Caco-2 (cell line): ENCODE data around the gene ZNF583. TPM values are rescaled to one million over a fixed set of nuclear protein-coding genes. Genes with fewer than 3 reads are reported as not detected.

Source experiments
- BruUV-seq: library from RNA; stranded (reverse); fragments of 400-500 nt; replicated peaks from 2 replicates; lab custom pipeline; 2021; lab: Mats Ljungman, UMichigan
- CTCF ChIA-PET: fragments of 300-600 bp; sonication (Branson Sonifier 250); formaldehyde crosslinking; loops from one replicate; lab custom pipeline; 2022; ENCODE audit warnings: antibody characterized with exemption; lab: Charles Lee
- POLR2A ChIA-PET: fragments of 300-600 bp; sonication (Branson Sonifier 250); formaldehyde crosslinking; loops from one replicate; lab custom pipeline; 2022; ENCODE audit warnings: antibody characterized with exemption; lab: Charles Lee
- DNase-seq, 2 experiments: peaks; one replicate each; pipeline versions ENCODE4 v3.0.0 to v3.0.0-alpha.2; 2020 to 2022
- H3K27me3 ChIP-seq: replicated peaks from 2 replicates; pipeline ENCODE4 v1.6.0; 2011; ENCODE audit warnings: low read length; ENCODE audit not compliant: control insufficient read depth, insufficient read depth
- H3K36me3 ChIP-seq: 2 replicates; pipeline ENCODE4 v1.5.1; 2011; ENCODE audit warnings: low read length; ENCODE audit not compliant: control insufficient read depth, insufficient read depth
- H3K4me1 ChIP-seq: fragments of 250-450 bp; sonication (Bioruptor Pico); 2 replicates; pipeline ENCODE4 v1.5.1; 2020; ENCODE audit warnings: mild to moderate bottlenecking
- H3K4me3 ChIP-seq: 2 replicates; pipeline ENCODE4 v1.5.1; 2011; ENCODE audit warnings: low read depth, mild to moderate bottlenecking, control low read depth, low read length
- H3K9me3 ChIP-seq: fragments of 250-450 bp; sonication (Bioruptor Pico); 2 replicates; pipeline ENCODE4 v1.5.1; 2020; ENCODE audit warnings: mild to moderate bottlenecking, moderate library complexity
- H3K27ac Mint-ChIP-seq: one replicate; pipeline ENCODE4 v1.8.0; 2022; ENCODE audit warnings: mixed read lengths; ENCODE audit not compliant: unreplicated experiment
- H3K27me3 Mint-ChIP-seq: one replicate; pipeline ENCODE4 v1.8.0; 2022; ENCODE audit warnings: mixed read lengths; ENCODE audit not compliant: insufficient read depth, unreplicated experiment
- H3K36me3 Mint-ChIP-seq: one replicate; pipeline ENCODE4 v1.8.0; 2022; ENCODE audit warnings: mild to moderate bottlenecking, mixed read lengths; ENCODE audit not compliant: insufficient read depth, unreplicated experiment
- H3K4me1 Mint-ChIP-seq: one replicate; pipeline ENCODE4 v1.8.0; 2022; ENCODE audit warnings: low read depth, mixed read lengths; ENCODE audit not compliant: unreplicated experiment
- H3K4me3 Mint-ChIP-seq: one replicate; pipeline ENCODE4 v1.8.0; 2022; ENCODE audit warnings: mild to moderate bottlenecking, moderate library complexity, mixed read lengths; ENCODE audit not compliant: unreplicated experiment
- H3K9me3 Mint-ChIP-seq: one replicate; pipeline ENCODE4 v1.8.0; 2022; ENCODE audit warnings: mixed read lengths; ENCODE audit not compliant: unreplicated experiment
- CTCF ChIP-seq, 2 experiments: fragments of 200-600 bp in 1 of 2; IDR thresholded peaks; 1 replicate in 1 of 2; 2 replicates in 1 of 2; pipeline versions ENCODE4 v1.5.1 to v1.8.0; 2011 to 2022; ENCODE audit warnings: antibody characterized with exemption in 1 of 2, control low read depth in 1 of 2, inconsistent platforms in 1 of 2, low read depth in 1 of 2, low read length in 1 of 2, mild to moderate bottlenecking in 1 of 2, moderate library complexity in 1 of 2; ENCODE audit not compliant: insufficient read depth in 1 of 2, severe bottlenecking in 1 of 2, unreplicated experiment in 1 of 2
- intact Hi-C: fragments of 100-400 bp; cut with micrococcal nuclease; formaldehyde crosslinking; loops from one replicate; pipeline ENCODE4 v1.10.0; 2022; ENCODE audit not compliant: unreplicated experiment
- total RNA-seq: library from RNA; stranded (reverse); gene quantifications from 2 replicates; pipeline ENCODE4 v1.2.3, GENCODE V29; 2022

The ZNF583 gene
- total RNA-seq, 1 experiment from 2014 or later: not detected

DNA sequence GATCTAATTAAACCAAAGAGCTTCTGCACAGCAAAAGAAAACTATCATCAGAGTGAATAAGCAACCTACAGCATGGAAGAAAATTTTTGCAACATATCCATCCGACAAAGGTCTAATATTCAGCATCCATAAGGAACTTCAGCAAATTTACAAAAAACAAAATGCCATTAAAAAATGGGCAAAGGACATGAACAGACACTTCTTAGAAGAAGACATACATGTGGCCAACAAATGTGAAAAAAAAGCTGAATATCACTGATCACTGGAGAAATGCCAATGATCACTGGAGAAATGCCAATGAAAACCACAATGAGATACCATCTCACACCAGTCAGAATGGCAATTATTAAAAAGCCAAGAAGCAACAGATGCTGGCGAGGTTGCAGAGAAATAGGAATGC lies 43.3 kb upstream of the ZNF583 start:
- Histone ChIP-seq H3K4me1 (peaks cover under 1% of the 10 kb centered on the region; the same call in 1 of the 2 replicates), H3K27me3 (no peaks in the 10 kb centered on the region), H3K36me3 (no peaks in the 10 kb centered on the region), H3K4me3 (no peak overlapping the region), H3K9me3 (peaks cover 11% of the 10 kb centered on the region; the same call in 1 of the 2 replicates)
- ChIA-PET POLR2A (no interaction called here), CTCF (no interaction called here)
- intact Hi-C loops: no loop called here
- Mint-ChIP-seq H3K4me1 (no peaks in the 10 kb centered on the region), H3K27me3 (no peaks in the 10 kb centered on the region), H3K4me3 (no peak overlapping the region), H3K27ac (no peak overlapping the region), H3K9me3 (peaks cover 66% of the 10 kb centered on the region), H3K36me3 (no peaks in the 10 kb centered on the region)
- no peak for TF ChIP-seq CTCF (IDR thresholded peaks at IDR 0.05; ENCODE audit: insufficient read depth in 1 of 2, low read depth in 1 of 2, low read length in 1 of 2, severe bottlenecking in 1 of 2, unreplicated experiment in 1 of 2)
- BruUV-seq: no TSS peak
- DNase-seq: no peak

DNA sequence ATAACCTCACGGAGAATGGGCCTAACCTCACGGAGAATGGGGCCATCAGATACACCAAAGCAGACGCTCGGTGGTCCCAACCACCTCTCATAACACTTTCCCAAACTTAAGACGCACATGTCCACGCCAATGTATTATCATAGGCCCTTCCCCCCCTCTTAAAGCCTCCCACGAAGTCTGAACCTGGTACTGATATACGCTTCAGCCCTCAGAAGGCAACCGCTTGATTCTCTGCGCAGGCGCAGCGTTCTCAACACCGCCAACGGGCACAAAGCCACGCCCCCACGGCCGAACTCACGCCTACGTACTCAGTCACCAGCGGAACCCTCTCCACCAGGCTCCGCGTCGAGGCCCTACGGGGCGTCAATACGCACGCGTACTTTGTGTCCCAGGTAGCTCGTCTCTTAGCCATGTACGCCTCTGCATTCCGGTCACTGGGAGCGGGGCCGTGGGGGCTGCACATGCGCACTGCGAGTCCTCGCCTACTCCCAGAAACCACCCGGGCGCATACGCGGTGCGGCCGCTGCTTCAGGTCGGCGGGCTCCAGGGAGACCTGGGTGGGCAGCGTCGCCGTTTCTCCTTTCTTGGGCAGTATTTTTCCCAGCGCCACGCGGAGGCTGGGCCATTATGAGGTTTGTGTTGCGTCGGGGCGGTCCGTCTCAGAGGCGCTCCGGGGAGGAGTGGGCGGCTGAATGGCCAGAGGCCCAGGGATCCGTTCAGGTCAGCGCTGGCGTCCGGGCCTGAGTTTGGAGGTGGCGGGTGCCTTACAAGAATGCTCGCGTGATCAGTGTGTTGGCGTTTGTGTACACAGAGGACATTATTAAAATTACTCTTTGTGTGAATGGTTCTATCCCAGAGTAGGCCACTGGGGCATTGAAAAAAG lies 36.1 kb upstream of the ZNF583 start:
- peaks cover 25% of the 10 kb centered on the region for H3K9me3 Mint-ChIP-seq
- DNase-seq: no peak
- intact Hi-C loops: no loop called here
- no peak for TF ChIP-seq CTCF (IDR thresholded peaks at IDR 0.05; ENCODE audit: insufficient read depth in 1 of 2, low read depth in 1 of 2, low read length in 1 of 2, severe bottlenecking in 1 of 2, unreplicated experiment in 1 of 2)
- no peaks in the 10 kb centered on the region for H3K27me3 Mint-ChIP-seq
- H3K36me3 ChIP-seq: no peaks in the 10 kb centered on the region
- H3K4me3 ChIP-seq: no peak overlapping the region
- no peak overlapping the region for H3K4me3 Mint-ChIP-seq
- no peaks in the 10 kb centered on the region for H3K36me3 Mint-ChIP-seq
- no peak overlapping the region for H3K27ac Mint-ChIP-seq
- ChIA-PET CTCF (no interaction called here), POLR2A (no interaction called here)
- no peaks in the 10 kb centered on the region for H3K4me1 Mint-ChIP-seq
- no TSS peak for BruUV-seq
- no peaks in the 10 kb centered on the region for H3K4me1 ChIP-seq
- H3K27me3 ChIP-seq: no peaks in the 10 kb centered on the region
- H3K9me3 ChIP-seq: peaks cover 18% of the 10 kb centered on the region

- H3K4me3 ChIP-seq: no peak overlapping the region
- H3K27me3 ChIP-seq: no peaks in the 10 kb centered on the region
- Mint-ChIP-seq H3K9me3 (peaks cover 32% of the 10 kb centered on the region), H3K4me3 (no peak overlapping the region), H3K36me3 (no peaks in the 10 kb centered on the region), H3K27me3 (no peaks in the 10 kb centered on the region), H3K4me1 (no peaks in the 10 kb centered on the region), H3K27ac (no peak overlapping the region)
- peaks cover 13% of the 10 kb centered on the region for H3K9me3 ChIP-seq
- no peaks in the 10 kb centered on the region for H3K4me1 ChIP-seq
- ChIA-PET POLR2A (no interaction called here), CTCF (no interaction called here)
- TF ChIP-seq CTCF (IDR thresholded peaks at IDR 0.05; ENCODE audit: insufficient read depth in 1 of 2, low read depth in 1 of 2, low read length in 1 of 2, severe bottlenecking in 1 of 2, unreplicated experiment in 1 of 2): no peak
- intact Hi-C loops: no loop called here
- no TSS peak for BruUV-seq
- DNase-seq: no peak
- no peaks in the 10 kb centered on the region for H3K36me3 ChIP-seq
Observed at GRCh38 chr19:56369886-56370676, 34.1 kb upstream of the ZNF583 start.
